ENCODE measurements around the gene KIAA0319L. TPM values are rescaled to one million over a fixed set of nuclear protein-coding genes. Genes with fewer than 3 reads are reported as not detected.

KIAA0319L gene
- total RNA-seq, 1 donor from 2014 or later: 58.3 TPM

GRCh38 chr1:35426097-35426586, 131.1 kb downstream of the KIAA0319L start:
- Histone ChIP-seq H3K36me3 (peaks cover 8% of the 10 kb centered on the region), H3K9ac (no peak overlapping the region), H3F3A (ENCODE audit: low read depth) (peaks cover 6% of the 10 kb centered on the region), H3K4me3 (no peak overlapping the region), H2AFZ (replicated peaks) (no peak overlapping the region), H3K9me3 (ENCODE audit: low read depth) (no peaks in the 10 kb centered on the region), H3K4me1 (peaks cover 4% of the 10 kb centered on the region), H3K79me2 (ENCODE audit: low read depth) (no peaks in the 10 kb centered on the region), H3K27ac (no peak overlapping the region), H3K4me2 (no peak overlapping the region), H4K20me1 (ENCODE audit: low read depth) (no peaks in the 10 kb centered on the region), H3K27me3 (no peaks in the 10 kb centered on the region)
- Mint-ChIP-seq H3K4me1 (no peaks in the 10 kb centered on the region), H3K27ac (no peak overlapping the region), H3K36me3 (peaks cover 30% of the 10 kb centered on the region), H3K4me3 (no peak overlapping the region), H3K9me3 (no peaks in the 10 kb centered on the region), H3K27me3 (ENCODE audit: insufficient read depth, low read depth) (peaks cover 2% of the 10 kb centered on the region)
- no peak for DNase-seq (ENCODE audit: low spot score)
- TF ChIP-seq EZH2 (IDR thresholded peaks at IDR 0.05) (no peak), EZH2phosphoT487 (IDR thresholded peaks at IDR 0.05) (no peak), CTCF (IDR thresholded peaks at IDR 0.05) (no peak)

GRCh38 chr1:35408925-35409324, 148.3 kb downstream of the KIAA0319L start:
- H3K79me2 ChIP-seq (ENCODE audit: low read depth): no peaks in the 10 kb centered on the region
- no peak overlapping the region for H3K4me3 ChIP-seq
- Mint-ChIP-seq H3K27ac (no peak overlapping the region), H3K4me1 (no peaks in the 10 kb centered on the region), H3K27me3 (ENCODE audit: insufficient read depth, low read depth) (peaks cover 3% of the 10 kb centered on the region), H3K9me3 (no peaks in the 10 kb centered on the region), H3K36me3 (peaks cover 46% of the 10 kb centered on the region), H3K4me3 (no peak overlapping the region)
- H3K36me3 ChIP-seq: peaks cover 33% of the 10 kb centered on the region
- no peak overlapping the region for H2AFZ ChIP-seq (replicated peaks)
- no peaks in the 10 kb centered on the region for H4K20me1 ChIP-seq (ENCODE audit: low read depth)
- DNase-seq (ENCODE audit: low spot score): no peak
- H3K27ac ChIP-seq: no peak overlapping the region
- H3K4me2 ChIP-seq: no peak overlapping the region
- no peaks in the 10 kb centered on the region for H3K9me3 ChIP-seq (ENCODE audit: low read depth)
- H3K27me3 ChIP-seq: no peaks in the 10 kb centered on the region
- TF ChIP-seq EZH2phosphoT487 (IDR thresholded peaks at IDR 0.05) (no peak), CTCF (IDR thresholded peaks at IDR 0.05) (no peak), EZH2 (IDR thresholded peaks at IDR 0.05) (no peak)
- H3K9ac ChIP-seq: no peak overlapping the region
- H3K4me1 ChIP-seq: no peaks in the 10 kb centered on the region
- no peaks in the 10 kb centered on the region for H3F3A ChIP-seq (ENCODE audit: low read depth)

- no peaks in the 10 kb centered on the region for H3K4me1 Mint-ChIP-seq
- Histone ChIP-seq H3K4me3 (no peak overlapping the region), H3K79me2 (ENCODE audit: low read depth) (no peaks in the 10 kb centered on the region), H3K9me3 (ENCODE audit: low read depth) (no peaks in the 10 kb centered on the region), H3K27ac (no peak overlapping the region), H4K20me1 (ENCODE audit: low read depth) (no peaks in the 10 kb centered on the region), H2AFZ (replicated peaks) (no peak overlapping the region), H3K4me1 (no peaks in the 10 kb centered on the region), H3K4me2 (no peak overlapping the region), H3K27me3 (no peaks in the 10 kb centered on the region), H3K9ac (no peak overlapping the region), H3K36me3 (peaks cover 36% of the 10 kb centered on the region), H3F3A (ENCODE audit: low read depth) (no peaks in the 10 kb centered on the region)
- no peak overlapping the region for H3K4me3 Mint-ChIP-seq
- peaks cover 46% of the 10 kb centered on the region for H3K36me3 Mint-ChIP-seq
- TF ChIP-seq EZH2phosphoT487 (IDR thresholded peaks at IDR 0.05) (no peak), CTCF (IDR thresholded peaks at IDR 0.05) (no peak), EZH2 (IDR thresholded peaks at IDR 0.05) (no peak)
- DNase-seq (ENCODE audit: low spot score): no peak
- H3K9me3 Mint-ChIP-seq: no peaks in the 10 kb centered on the region
- H3K27ac Mint-ChIP-seq: no peak overlapping the region
- peaks cover 2% of the 10 kb centered on the region for H3K27me3 Mint-ChIP-seq (ENCODE audit: insufficient read depth, low read depth)
These were observed 149.5 kb downstream of the KIAA0319L start for GRCh38 chr1:35407743-35408142.

Measured in neural progenitor cell (in vitro differentiated cells).